Left ventricle myocardium inferior (tissue), 1 donor: ENCODE data around the gene DPP6. TPM values are rescaled to one million over a fixed set of nuclear protein-coding genes. Genes with fewer than 3 reads are reported as not detected.

Experiments used
- DNase-seq: peaks from one replicate; pipeline ENCODE4 v3.0.0-alpha.2; 2020
- H3K27ac ChIP-seq: fragments of 200-600 bp; replicated peaks from 2 replicates; pipeline ENCODE4 v1.8.0; 2021
- H3K27me3 ChIP-seq: fragments of 200-600 bp; 2 replicates; pipeline ENCODE4 v1.8.0; 2021; ENCODE audit warnings: low read depth
- H3K36me3 ChIP-seq: fragments of 200-600 bp; 2 replicates; pipeline ENCODE4 v1.8.0; 2021
- H3K4me1 ChIP-seq: fragments of 200-600 bp; 2 replicates; pipeline ENCODE4 v1.8.0; 2021
- H3K4me3 ChIP-seq: fragments of 200-600 bp; 2 replicates; pipeline ENCODE4 v1.8.0; 2021; ENCODE audit warnings: mild to moderate bottlenecking, moderate library complexity
- H3K9me3 ChIP-seq: fragments of 200-600 bp; replicated peaks from 2 replicates; pipeline ENCODE4 v1.8.0; 2021
- intact Hi-C: fragments of 100-400 bp; cut with micrococcal nuclease; formaldehyde crosslinking; loops from one replicate; pipeline ENCODE4 v1.11.0; 2022
- total RNA-seq: library from RNA; stranded (reverse); fragmentation: NEBNext Ultra II Directional; extraction: Animal tissue kit (Norgen Biotek cat#: 25700); gene quantifications from one replicate; pipeline ENCODE4 v1.2.1, GENCODE V29; 2021
- TF ChIP-seq, protein P1 (sequence below): fragments of 200-600 bp; IDR thresholded peaks from 2 replicates; pipeline ENCODE4 v1.8.0; 2021; ENCODE audit warnings: antibody characterized with exemption, mild to moderate bottlenecking, borderline replicate concordance
- donor health status: DM: no; HTN: yes; CAD: no; lungs with severe emphysema.

The DPP6 gene
- total RNA-seq, 1 donor from 2014 or later, result 0.25 TPM

DNA sequence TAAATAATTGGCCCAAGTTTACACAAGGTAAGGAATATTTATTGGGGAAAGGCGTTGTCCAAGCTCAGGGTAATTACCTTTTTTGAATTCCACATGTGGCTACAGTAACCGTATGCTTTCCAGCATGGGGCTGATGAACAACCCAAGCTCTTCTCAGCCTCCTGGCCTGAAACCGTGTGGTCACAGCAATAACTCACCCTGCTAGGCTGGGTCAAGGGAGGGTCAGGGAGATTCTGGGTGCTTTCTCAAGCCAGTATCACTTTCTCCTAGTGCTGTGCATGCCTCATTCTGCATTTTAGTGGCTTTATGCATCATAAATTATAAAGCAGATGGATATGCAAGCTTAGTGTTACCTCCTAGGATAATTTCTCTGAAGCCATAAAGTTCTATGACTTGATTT lies 676.9 kb downstream of the DPP6 start:
- Histone ChIP-seq H3K27me3 (peaks cover 14% of the 10 kb centered on the region), H3K9me3 (peaks cover 32% of the 10 kb centered on the region)
- TF ChIP-seq, protein P1, sequence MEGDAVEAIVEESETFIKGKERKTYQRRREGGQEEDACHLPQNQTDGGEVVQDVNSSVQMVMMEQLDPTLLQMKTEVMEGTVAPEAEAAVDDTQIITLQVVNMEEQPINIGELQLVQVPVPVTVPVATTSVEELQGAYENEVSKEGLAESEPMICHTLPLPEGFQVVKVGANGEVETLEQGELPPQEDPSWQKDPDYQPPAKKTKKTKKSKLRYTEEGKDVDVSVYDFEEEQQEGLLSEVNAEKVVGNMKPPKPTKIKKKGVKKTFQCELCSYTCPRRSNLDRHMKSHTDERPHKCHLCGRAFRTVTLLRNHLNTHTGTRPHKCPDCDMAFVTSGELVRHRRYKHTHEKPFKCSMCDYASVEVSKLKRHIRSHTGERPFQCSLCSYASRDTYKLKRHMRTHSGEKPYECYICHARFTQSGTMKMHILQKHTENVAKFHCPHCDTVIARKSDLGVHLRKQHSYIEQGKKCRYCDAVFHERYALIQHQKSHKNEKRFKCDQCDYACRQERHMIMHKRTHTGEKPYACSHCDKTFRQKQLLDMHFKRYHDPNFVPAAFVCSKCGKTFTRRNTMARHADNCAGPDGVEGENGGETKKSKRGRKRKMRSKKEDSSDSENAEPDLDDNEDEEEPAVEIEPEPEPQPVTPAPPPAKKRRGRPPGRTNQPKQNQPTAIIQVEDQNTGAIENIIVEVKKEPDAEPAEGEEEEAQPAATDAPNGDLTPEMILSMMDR, result no peak

DNA sequence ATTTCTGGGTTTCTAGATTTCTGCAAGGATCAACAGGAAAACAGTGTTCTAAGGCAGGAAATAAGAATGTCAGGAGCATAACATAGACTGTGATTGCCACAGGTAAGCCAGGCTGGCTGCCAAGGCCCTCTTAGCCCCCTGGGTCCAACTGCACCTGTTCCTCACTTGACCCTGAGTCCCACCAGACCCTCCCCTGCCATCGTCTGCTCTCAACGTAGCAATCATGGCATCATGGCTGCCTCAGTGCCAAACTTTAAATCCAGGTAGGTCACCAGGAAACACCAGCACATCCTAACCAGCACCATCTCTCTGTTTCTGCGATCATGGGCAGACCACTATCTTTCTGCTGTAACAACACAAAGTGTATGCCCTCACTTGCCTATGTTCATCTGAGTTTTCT lies 683.6 kb downstream of the DPP6 start:
- peaks cover 10% of the 10 kb centered on the region for H3K9me3 ChIP-seq
- no peaks in the 10 kb centered on the region for H3K4me1 ChIP-seq
- no peaks in the 10 kb centered on the region for H3K36me3 ChIP-seq
- no peak for DNase-seq
- H3K27ac ChIP-seq, result no peak overlapping the region
- intact Hi-C loops, result no loop called here
- H3K27me3 ChIP-seq, result peaks cover 17% of the 10 kb centered on the region
- TF ChIP-seq, protein P1, result no peak
- no peak overlapping the region for H3K4me3 ChIP-seq

More for the DNA sequence above, 676.9 kb downstream of the DPP6 start:
- no peak overlapping the region for H3K27ac ChIP-seq
- H3K4me1 ChIP-seq, result no peaks in the 10 kb centered on the region
- H3K36me3 ChIP-seq, result no peaks in the 10 kb centered on the region
- no peak overlapping the region for H3K4me3 ChIP-seq
- intact Hi-C loops, result no loop called here
- DNase-seq, result no peak

DNA sequence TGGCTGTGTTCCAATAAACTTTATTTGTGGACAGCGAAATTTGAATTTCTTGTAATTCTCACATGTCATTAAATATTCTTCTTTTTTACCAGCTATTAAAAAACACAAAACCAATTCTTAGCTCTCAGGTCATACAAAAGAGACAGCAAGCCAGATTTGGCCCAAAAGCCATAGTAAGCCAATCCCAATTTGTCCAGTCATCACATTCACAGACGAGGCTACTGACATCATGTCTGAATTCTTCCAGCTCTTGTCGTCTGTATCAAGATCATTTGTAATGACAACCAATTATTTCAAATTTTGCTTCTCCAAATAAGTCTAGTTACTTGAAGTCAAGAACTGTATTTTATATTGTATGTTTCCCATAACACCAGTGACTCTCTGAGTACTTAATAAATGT lies 684.2 kb downstream of the DPP6 start:
- no peak for DNase-seq
- TF ChIP-seq, protein P1, result no peak
- peaks cover 20% of the 10 kb centered on the region for H3K27me3 ChIP-seq
- no peak overlapping the region for H3K27ac ChIP-seq
- no peaks in the 10 kb centered on the region for H3K36me3 ChIP-seq
- H3K4me3 ChIP-seq, result no peak overlapping the region
- H3K4me1 ChIP-seq, result no peaks in the 10 kb centered on the region
- intact Hi-C loops, result no loop called here
- H3K9me3 ChIP-seq, result peaks cover 5% of the 10 kb centered on the region

DNA sequence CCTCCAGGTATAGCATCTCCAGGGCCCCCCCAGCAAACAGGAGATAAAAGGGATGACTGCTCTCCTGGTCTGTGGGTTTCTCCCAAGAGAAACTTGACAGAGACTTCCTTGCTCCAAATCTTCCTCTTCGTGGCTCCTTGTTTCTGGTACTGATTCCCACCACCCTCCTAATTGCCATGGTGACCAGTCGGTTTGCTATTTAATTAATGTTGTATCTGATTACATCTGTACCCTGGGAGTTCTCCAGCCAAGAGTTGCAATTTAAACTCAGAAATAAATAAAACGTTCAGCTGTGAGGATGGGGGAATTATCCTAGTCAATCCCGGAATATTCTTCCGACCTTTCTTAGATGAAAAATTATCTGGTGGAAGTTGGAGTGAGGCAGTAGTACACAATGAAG lies 686.0 kb downstream of the DPP6 start:
- TF ChIP-seq, protein P1, result no peak
- Histone ChIP-seq H3K27me3 (peaks cover 37% of the 10 kb centered on the region), H3K36me3 (no peaks in the 10 kb centered on the region), H3K9me3 (no peaks in the 10 kb centered on the region), H3K4me1 (no peaks in the 10 kb centered on the region), H3K27ac (no peak overlapping the region), H3K4me3 (no peak overlapping the region)
- intact Hi-C loops, result no loop called here
- DNase-seq, result no peak

DNA sequence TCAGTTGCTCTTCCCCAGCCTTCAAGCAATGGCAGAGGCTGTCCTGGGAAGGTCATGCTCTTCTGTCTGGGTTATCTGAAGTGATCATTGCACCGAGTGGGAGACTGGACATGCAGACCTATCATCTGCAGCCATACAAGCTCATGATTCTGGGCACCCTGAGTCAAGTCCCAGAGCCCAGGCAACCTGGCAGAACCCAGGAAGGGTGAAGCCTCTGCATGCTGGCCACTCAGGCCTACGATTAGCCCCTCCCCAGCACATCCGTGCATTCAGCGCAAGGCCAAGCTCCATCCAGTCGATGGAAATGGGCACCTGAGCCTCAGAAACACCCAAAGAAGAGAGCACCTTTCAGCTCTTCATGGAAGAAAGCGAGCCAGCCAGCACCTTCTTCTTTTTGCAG lies 688.9 kb downstream of the DPP6 start:
- intact Hi-C loops, result no loop called here
- Histone ChIP-seq H3K4me1 (no peaks in the 10 kb centered on the region), H3K36me3 (no peaks in the 10 kb centered on the region), H3K4me3 (no peak overlapping the region), H3K27ac (no peak overlapping the region), H3K27me3 (peaks cover 58% of the 10 kb centered on the region), H3K9me3 (no peaks in the 10 kb centered on the region)
- no peak for DNase-seq
- TF ChIP-seq, protein P1, result no peak

DNA sequence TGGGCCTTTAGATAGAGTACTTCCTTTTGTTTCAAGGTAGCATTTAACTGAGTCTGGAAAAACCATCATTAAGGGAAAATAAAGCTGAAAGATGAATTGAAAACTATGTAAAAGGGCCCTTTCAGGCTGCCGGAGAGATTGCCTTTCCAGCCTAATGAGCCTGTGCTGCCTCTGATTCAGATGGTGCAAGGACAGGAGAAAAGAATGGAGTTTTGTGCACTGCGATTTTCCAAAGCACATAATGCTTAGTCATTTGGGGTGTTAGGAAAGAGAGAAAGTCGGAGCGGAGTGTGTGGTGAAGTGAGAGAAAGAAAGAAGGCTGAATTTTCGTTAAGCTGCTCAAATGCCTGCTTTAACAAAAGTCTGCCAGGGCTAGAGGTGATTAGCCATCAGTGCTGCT lies 691.0 kb downstream of the DPP6 start:
- peaks cover 79% of the 10 kb centered on the region for H3K27me3 ChIP-seq
- no peak overlapping the region for H3K4me3 ChIP-seq
- TF ChIP-seq, protein P1, result no peak
- DNase-seq, result no peak
- H3K9me3 ChIP-seq, result no peaks in the 10 kb centered on the region
- no peak overlapping the region for H3K27ac ChIP-seq
- no peaks in the 10 kb centered on the region for H3K36me3 ChIP-seq
- H3K4me1 ChIP-seq, result no peaks in the 10 kb centered on the region
- intact Hi-C loops, result no loop called here
